Adrenal gland (tissue), 12 donors: ENCODE data around the gene CPXM2. TPM values are rescaled to one million over a fixed set of nuclear protein-coding genes. Genes with fewer than 3 reads are reported as not detected.

Source experiments
- DNase-seq, 7 donors: peaks; one replicate each; pipeline ENCODE4 v3.0.0-alpha.2; 2019 to 2020
- H3K27ac ChIP-seq, 5 donors: fragments of 200-600 bp; sonication (generic) in 4 of 5; 1 replicate in 3 of 5; 2 replicates in 2 of 5; pipeline versions ENCODE4 v1.5.1 to v1.8.0; 2016 to 2020; ENCODE audit warnings: mild to moderate bottlenecking in 1 of 5
- H3K27me3 ChIP-seq: fragments of 200-600 bp; 2 replicates; pipeline ENCODE4 v1.8.0; 2021
- H3K36me3 ChIP-seq, 2 donors: fragments of 200-600 bp; replicated peaks in 1 of 2; 1 replicate in 1 of 2; 2 replicates in 1 of 2; pipeline versions ENCODE4 v1.5.1 to v1.8.0; 2018 to 2022
- H3K4me1 ChIP-seq, 2 donors: fragments of 200-600 bp; replicated peaks in 1 of 2; 1 replicate in 1 of 2; 2 replicates in 1 of 2; pipeline versions ENCODE4 v1.5.1 to v1.8.0; 2018 to 2021
- H3K4me3 ChIP-seq, 4 donors: fragments of 200-600 bp; sonication (generic) in 3 of 4; one replicate each; pipeline ENCODE4 v1.5.1; 2016 to 2018
- H3K9me3 ChIP-seq, 3 donors: fragments of 200-600 bp; sonication (generic) in 1 of 3; replicated peaks in 1 of 3; 1 replicate in 2 of 3; 2 replicates in 1 of 3; pipeline versions ENCODE4 v1.5.1 to v1.8.0; 2016 to 2021
- CTCF ChIP-seq, 6 experiments: fragments of 450-650 bp in 4 of 6; fragments of 200-600 bp in 2 of 6; sonication (generic) in 1 of 6; IDR thresholded peaks; 1 replicate in 5 of 6; 2 replicates in 1 of 6; pipeline versions ENCODE4 v1.5.1 to v1.8.0; 2016 to 2021; ENCODE audit warnings: antibody characterized with exemption in 6 of 6, mild to moderate bottlenecking in 2 of 6, moderate library complexity in 1 of 6
- POLR2A ChIP-seq, 2 donors: fragments of 450-650 bp; IDR thresholded peaks; one replicate each; pipeline ENCODE4 v1.6.1; 2017; ENCODE audit warnings: antibody characterized with exemption in 2 of 2, mild to moderate bottlenecking in 2 of 2, moderate library complexity in 1 of 2
- WGBS, 4 donors: extraction: QIAGEN DNeasy Blood & Tissue Kit in 2 of 4; methylation state at CpG; one replicate each; pipeline versions ENCODE4 v1.1.5 to v1.1.7; 2013 to 2017; 5-methylcytosine and 5-hydroxymethylcytosine counted together
- intact Hi-C, 2 donors: fragments of 100-400 bp; cut with DNase I; formaldehyde crosslinking; loops; one replicate each; pipeline versions ENCODE4 v1.14.1 to v1.15.0; 2022 to 2023
- polyA plus RNA-seq, 3 donors: library from polyadenylated mRNA; stranded (reverse); fragments of 200-250 nt in 2 of 3; fragments of 350-450 nt in 1 of 3; fragmentation: Illumina TruSeq in 1 of 3; extraction: RNeasy Lipid Tissue Mini Kit (QIAGEN cat#74804) in 1 of 3; gene quantifications; one replicate each; pipeline ENCODE4 v1.2.3, GENCODE V29; 2013 to 2014
- total RNA-seq, 9 donors: library from RNA; depleted of rRNA in 4 of 9; stranded (reverse); fragments of >200 nt in 4 of 9; fragments of 120-200 nt in 1 of 9; fragmentation: NEBNext Ultra II Directional in 1 of 9; extraction: Animal tissue kit (Norgen Biotek cat#: 25700) in 1 of 9; gene quantifications; one replicate each; pipeline versions ENCODE4 v1.1.0 to v1.2.4, GENCODE V29; 2013 to 2023
- donor health status: healthy with polysubstance abuse.
- donor health status: Bipolar disorder and iron deficiency.
- donor health status: DM: yes; HTN: yes; CAD: no.
- donor health status: DM: no; HTN: no; CAD: no.
- donor health status: DM: no; HTN: no; CAD: no.
- donor health status: DM: yes; HTN: yes; CAD: no.

CPXM2 gene
- total and polyA plus RNA-seq, 12 donors: 0.17 to 10.8 (median 4.3) TPM

DNA sequence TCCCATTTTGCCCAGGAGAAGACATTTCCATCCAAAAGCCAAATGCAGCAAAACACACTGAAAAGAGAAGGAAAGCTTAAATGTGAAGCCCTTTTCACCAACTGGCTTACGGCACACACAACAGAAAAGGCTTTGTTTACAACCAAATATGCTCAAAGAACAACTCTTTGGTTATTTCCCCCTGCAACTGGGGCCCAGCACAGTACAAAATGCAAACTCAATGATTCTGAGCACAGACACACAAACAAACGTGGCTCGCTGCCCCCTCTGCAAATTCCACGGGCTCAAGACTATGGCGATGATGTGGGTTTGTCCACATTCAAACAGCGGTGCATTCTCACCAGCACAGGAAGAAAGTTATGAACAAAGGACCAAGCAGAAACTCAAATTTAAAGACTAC is 5.3 kb downstream of the CPXM2 start:
- Histone ChIP-seq H3K27ac (no peak overlapping the region), H3K27me3 (no peaks in the 10 kb centered on the region), H3K4me1 (no peaks in the 10 kb centered on the region), H3K9me3 (no peaks in the 10 kb centered on the region), H3K4me3 (no peak overlapping the region), H3K36me3 (no peaks in the 10 kb centered on the region)
- intact Hi-C loops: no loop called here
- WGBS, 4 donors: 77 to 82% (median 80%) methylated on average over 6 of the region's 6 CpGs
- TF ChIP-seq POLR2A (IDR thresholded peaks at IDR 0.05) (no peak), CTCF (IDR thresholded peaks at IDR 0.05) (no peak)
- no peak for DNase-seq

GRCh38 chr10:123885406-123886170 is 6.0 kb downstream of the CPXM2 start:
- intact Hi-C loops: no loop called here
- H3K27me3 ChIP-seq: no peaks in the 10 kb centered on the region
- no peaks in the 10 kb centered on the region for H3K9me3 ChIP-seq
- H3K4me1 ChIP-seq: no peaks in the 10 kb centered on the region
- no peak overlapping the region for H3K4me3 ChIP-seq
- H3K36me3 ChIP-seq: no peaks in the 10 kb centered on the region
- 66 to 78% (median 73%) methylated on average over 6 of the region's 6 CpGs for WGBS, 4 donors
- H3K27ac ChIP-seq: no peak overlapping the region
- no peak for DNase-seq
- TF ChIP-seq CTCF (IDR thresholded peaks at IDR 0.05) (no peak), POLR2A (IDR thresholded peaks at IDR 0.05) (no peak)

- no peak for DNase-seq
- no peak overlapping the region for H3K27ac ChIP-seq
- WGBS, 4 donors: 77 to 94% (median 82%) methylated on average over 2 to 5 of the region's 5 CpGs
- no peaks in the 10 kb centered on the region for H3K9me3 ChIP-seq
- no peaks in the 10 kb centered on the region for H3K27me3 ChIP-seq
- intact Hi-C loops: no loop called here
- H3K4me3 ChIP-seq: no peak overlapping the region
- TF ChIP-seq CTCF (IDR thresholded peaks at IDR 0.05) (no peak), POLR2A (IDR thresholded peaks at IDR 0.05) (no peak)
- H3K4me1 ChIP-seq: no peaks in the 10 kb centered on the region
- no peaks in the 10 kb centered on the region for H3K36me3 ChIP-seq
Measured at GRCh38 chr10:123884907-123885381, 6.7 kb downstream of the CPXM2 start.

DNA sequence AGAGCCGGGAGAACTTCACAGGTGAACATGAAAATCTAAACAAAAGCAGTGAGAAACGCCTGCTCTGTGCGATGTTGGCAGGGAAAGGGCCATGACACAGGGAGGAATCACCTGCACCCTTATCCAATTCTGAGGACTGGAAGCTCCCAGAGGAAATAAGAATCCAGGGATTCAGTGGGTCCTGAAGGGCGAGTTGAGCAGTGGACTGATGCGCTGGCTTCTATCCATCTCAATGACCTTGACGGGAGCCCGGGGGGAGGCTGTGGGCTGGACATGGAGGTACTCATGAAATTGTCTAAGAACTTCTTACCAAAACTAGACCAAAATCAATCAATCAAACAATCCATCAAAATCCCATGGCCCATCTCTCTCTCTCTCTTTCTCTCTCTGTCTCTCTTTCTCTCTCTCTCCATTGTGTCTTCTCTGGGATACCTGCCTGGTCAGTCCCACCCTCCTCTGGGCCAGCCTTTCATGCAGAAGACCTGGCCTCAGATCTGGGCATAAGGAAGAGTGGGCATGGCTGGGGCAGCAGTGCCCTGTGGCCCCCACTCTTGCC is 7.2 kb downstream of the CPXM2 start:
- no peak for TF ChIP-seq CTCF (IDR thresholded peaks at IDR 0.05)
- Histone ChIP-seq H3K27ac (no peak overlapping the region), H3K4me1 (no peaks in the 10 kb centered on the region), H3K36me3 (no peaks in the 10 kb centered on the region), H3K27me3 (no peaks in the 10 kb centered on the region), H3K9me3 (no peaks in the 10 kb centered on the region), H3K4me3 (no peak overlapping the region)
- intact Hi-C loops: no loop called here
- no peak for DNase-seq
- 58 to 75% (median 64%) methylated on average over 7 of the region's 7 CpGs for WGBS, 4 donors
